CD4-positive, alpha-beta T cell treated with Interleukin-21 for 1 hour (primary cell): ENCODE measurements around the gene SUGCT.

Source experiments
- DNase-seq: peaks from one replicate; pipeline ENCODE4 v3.0.0-alpha.2; 2020

The SUGCT gene

GRCh38 chr7:40700653-40701421, 566.0 kb downstream of the SUGCT start:
- DNase-seq, result no peak

DNA sequence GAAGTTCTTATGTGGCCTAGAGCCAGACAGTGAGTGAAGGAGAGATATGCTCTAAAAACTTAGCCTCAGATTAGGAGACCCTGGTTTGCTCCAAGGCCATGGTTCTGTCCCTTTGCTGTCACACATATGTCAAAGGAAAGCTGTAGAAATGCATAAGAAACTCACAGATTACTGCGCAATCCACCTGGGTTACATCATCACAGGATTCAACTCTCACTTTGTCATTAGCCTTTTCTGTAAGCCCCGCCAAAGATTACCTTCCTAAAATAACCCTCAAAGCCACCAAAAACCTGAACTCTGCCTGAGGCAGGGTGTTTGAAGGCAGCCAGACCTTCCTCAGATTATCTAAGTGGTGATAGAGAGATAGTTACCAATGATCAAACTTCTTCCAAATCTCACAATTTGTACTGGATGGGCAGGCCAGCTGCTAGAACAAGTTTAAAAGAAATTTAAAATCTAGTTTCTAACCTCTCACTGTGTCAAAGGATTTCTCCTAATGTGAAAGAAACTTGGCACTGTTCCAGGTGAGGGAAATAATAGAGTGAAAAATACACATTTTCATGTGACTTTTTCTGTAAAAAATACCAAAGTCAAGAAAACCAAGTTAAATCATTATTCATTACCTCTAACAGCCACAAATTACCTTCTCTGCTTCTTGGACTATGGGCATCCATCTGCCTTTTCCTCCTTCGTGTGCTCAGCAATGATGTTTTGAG, 567.2 kb downstream of the SUGCT start:
- DNase-seq, result no peak

DNA sequence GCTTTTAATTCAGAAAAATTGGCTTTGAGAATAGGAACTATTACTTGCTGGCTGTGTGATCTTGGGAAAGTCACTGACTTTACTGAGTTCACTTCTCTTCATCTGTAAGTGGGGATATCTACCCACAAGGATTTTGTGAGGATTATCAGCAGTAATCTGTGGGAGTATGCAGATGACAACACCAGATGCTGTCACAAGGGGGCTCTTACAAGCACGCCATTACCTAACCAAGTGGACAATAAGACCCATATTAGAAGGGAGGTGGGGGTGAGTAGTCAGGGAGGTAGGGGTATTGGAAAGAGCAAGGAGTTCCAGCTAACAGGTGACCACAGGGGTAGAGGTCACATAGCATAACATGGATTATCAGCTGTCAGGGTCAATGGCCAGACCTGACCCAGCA, 569.4 kb downstream of the SUGCT start:
- DNase-seq, result no peak

- no peak for DNase-seq
Measured at GRCh38 chr7:40706829-40707228, 572.0 kb downstream of the SUGCT start.

GRCh38 chr7:40709062-40709964, 574.5 kb downstream of the SUGCT start:
- no peak for DNase-seq

DNA sequence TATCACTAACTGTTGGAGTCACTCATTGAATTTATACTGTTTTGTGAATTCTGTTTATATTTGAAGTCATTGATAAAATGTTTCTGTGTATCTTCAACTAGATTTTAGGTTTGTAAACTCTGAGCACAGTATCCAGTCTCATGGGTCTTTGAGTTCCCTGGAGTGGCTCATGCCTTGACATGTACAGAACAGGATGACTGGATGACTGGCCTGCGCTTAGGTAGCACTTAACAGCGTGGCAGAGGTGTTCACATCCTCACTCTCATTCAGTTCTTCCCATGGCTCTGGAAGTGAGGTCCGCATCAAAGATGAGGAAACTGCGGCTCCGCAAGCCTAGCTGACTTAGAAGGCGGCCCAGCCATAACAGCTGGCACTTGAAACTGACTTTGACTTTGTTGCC, 576.9 kb downstream of the SUGCT start:
- DNase-seq, result no peak

- no peak for DNase-seq
Measured at GRCh38 chr7:40714363-40715052, 579.7 kb downstream of the SUGCT start.

DNA sequence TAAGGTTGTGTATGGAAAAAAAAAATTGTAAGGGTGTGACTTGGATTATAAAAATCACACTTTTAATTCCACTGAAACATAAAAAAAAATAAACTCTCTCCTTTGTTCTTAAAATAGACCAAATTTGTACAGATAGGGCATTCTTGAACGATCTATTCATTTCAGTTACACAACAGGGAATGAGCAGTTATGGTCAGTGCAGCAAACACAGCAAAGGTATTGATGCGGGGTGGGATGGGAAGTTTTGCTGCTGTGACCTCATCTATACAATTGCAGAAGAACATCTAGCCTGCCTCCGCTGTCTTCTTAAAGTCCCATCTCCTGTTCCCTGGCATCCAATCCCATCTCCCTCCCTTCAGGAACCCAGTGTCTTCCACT, 580.2 kb downstream of the SUGCT start:
- DNase-seq, result no peak

DNA sequence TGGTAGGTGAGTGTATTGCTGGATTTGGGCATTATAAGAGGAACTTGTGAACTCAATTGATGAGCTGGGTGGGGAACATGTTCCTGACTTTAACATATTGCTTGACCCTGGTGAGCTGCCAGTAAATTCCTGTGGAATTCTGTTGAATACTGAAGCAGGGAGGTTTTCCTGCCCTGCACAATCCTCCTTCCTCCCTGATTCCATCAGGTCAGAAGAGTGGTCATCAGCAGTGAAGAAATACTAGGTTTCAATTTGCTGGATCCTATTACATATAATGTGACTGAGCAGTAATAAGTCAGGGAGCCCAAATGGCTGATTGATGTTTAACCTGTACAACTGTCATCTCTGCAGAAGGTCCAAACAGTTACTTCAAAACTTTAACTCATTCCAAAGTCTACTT, 581.2 kb downstream of the SUGCT start:
- DNase-seq, result no peak

DNA sequence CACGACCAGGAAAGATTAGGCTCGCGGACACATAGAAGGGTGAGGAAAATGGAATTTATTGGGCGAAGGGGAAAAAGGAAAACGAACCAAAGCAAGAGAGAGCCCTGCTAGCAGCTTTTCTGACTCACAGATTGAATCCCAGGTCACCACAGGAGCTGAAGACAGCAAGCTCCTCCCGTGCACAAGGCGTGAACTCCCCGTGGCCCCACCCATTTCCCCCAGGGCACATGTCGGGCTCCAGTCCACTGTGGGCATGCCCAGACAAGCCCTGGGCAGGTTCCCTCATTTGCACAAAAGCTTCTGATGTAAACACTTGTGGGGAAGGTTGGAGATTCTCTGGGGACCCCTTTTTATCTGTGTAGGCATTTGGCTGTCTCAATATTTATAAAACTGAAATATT, 582.4 kb downstream of the SUGCT start:
- DNase-seq, result no peak

- no peak for DNase-seq
Measured at GRCh38 chr7:40720416-40720815, 585.6 kb downstream of the SUGCT start.

DNA sequence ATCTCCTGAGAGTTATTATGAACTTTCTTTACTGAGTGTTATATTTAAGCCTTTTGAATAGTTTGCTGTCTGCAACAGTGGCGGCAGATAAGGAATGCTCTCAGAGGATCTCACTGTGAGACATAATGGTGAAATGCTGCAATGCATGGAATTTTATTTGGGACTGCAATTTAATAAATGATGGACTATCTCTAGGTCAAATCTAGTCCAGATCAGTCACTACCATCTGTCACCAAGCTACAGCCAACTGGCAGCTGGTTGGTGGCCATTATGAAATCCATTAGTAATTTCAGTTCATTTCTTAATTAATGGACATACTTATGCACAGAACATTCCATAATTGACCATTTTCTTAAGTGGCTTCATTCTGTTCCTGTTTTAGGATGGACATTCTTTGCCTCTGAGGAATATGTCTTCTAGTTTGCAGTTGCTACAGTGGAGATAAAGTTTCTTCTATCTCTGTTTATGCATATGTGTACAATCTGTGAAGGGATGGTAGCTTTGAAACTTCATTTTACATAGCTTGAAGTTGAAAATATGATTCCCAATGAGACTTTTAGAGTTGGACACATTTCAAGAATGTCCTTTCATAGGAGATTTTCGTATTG, 586.6 kb downstream of the SUGCT start:
- DNase-seq, result no peak

- DNase-seq, result no peak
Measured at GRCh38 chr7:40722242-40722641, 587.4 kb downstream of the SUGCT start.

- DNase-seq, result no peak
Measured at GRCh38 chr7:40723829-40724228, 589.0 kb downstream of the SUGCT start.

- no peak for DNase-seq
Measured at GRCh38 chr7:40726559-40726958, 591.8 kb downstream of the SUGCT start.

- no peak for DNase-seq
Measured at GRCh38 chr7:40733114-40733513, 598.3 kb downstream of the SUGCT start.

GRCh38 chr7:40733578-40733977, 598.8 kb downstream of the SUGCT start:
- DNase-seq, result no peak

DNA sequence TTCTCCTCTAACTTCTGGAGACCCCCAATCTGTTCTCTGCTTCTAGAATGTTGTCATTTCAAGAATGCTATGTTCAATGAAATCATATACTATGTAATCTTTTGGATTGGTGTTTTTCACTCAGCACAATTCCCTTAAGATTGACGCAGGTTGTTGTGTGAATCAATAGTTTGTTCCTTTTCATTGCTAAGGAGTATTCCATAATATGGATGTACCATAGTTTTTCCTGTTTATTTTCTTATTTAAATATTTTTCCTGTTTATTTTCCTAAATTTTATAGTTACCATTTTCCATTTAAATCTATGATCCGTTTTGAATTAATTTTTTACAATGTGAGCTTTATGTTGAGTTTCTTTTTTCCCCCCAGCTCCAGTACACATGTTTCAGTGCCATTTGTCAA, 604.5 kb downstream of the SUGCT start:
- DNase-seq, result no peak

DNA sequence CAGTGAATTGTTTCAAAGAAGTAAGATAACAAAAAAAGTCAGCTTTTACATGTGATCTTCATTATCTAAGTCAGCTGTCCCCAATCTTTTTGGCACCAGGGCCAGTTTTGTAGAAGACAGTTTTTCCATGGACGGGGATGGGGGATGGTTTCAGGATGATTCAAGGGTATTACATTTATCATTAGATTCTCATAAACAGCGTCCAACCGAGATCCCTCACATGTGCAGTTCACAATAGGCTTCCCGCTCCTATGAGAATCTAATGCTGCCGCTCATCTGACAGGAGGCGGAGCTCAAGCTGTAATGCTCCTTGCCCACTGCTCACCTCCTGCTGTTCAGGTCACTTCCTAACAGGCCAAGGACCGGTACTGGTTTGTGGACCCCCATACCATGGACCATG, 607.5 kb downstream of the SUGCT start:
- DNase-seq, result no peak

GRCh38 chr7:40746841-40747556, 612.2 kb downstream of the SUGCT start:
- DNase-seq, result no peak

DNA sequence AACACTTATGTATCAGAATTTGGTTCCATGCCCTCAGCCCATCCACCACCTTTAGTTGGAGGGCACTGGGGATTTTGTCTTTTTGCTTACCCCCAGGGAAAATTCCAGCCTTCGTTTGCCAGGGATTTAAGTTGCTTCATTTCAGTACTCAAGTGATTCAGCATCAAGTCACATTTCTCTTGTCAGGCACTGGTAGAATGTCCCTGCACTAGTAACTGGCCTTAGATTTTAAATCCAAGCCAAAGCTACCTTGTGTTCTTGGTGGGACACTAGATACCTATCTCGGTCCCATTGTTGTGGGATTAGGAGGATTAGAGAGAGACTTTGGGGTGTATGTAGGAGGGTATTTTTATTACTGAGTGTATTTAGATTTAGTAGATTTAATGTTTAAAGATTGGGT, 613.1 kb downstream of the SUGCT start:
- DNase-seq, result no peak

DNA sequence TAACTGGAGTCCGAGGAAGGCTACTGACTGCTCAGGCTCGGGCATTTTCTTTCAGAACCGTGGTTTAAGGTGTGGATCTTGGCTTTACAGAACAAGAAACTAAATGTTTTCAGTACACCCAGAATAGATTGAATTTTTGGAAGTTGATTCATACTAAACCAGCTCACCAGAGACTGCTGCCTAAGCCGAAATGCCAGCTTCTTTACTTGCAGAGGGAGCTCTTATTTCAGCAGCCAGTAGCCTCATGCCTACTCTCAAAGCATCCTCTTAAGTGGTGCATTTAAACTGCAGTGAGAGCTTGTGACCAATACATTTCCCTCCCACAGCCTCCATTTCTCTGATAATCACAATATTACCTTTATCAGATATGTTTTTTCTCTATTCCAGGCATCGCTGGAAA, 615.1 kb downstream of the SUGCT start:
- no peak for DNase-seq
